Fibroblast of skin of left biceps (primary cell): ENCODE data around the gene GOLGA8B.
A peak's percentile ranks its signal among the peaks of the same experiment; 100 is the strongest.
"Not testable (repeated sequence)": the region's sequence is repeated elsewhere in the genome, so short reads cannot be mapped to it uniquely, and the experiment has no call there.

Source experiments
- DNase-seq, 2 experiments: peaks; one replicate each; pipeline ENCODE4 v3.0.0-alpha.2; 2013; ENCODE audit warnings: low read depth in 2 of 2

Gene GOLGA8B

DNA sequence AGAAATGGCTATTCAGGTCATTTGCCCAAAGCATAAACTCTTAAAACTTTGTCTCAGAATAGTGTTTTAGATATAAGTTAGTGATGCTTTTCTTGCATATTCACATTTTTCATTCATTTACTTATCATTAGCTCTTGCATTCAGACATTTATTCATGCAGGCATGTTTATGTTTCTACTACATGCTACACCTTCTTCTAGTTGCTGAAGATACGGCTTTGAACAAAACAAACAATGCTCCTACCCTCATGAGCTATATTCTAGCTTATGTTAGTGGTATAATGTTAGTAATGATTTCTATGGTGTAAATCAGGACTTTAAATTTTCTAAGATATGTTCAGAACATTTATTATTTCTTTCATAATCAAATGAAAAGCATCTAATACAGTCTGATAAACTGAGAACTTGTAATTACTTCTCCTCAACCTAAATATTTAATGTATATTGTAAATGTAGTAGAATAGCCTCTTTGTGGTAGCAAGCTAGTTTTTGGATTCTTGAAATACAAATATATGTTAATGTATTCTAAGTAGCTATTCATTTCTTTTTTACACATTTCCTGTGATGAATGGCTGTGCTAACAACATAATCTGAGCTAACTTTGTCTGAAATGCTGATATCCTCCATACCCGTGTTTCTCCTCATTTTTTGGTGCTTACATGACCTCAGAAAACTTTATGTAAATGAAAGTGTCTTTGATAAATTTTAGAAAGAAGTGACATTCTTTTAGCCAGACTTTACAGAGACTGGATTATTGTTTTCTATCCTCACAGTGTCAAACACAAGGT is 15.5 kb upstream of the GOLGA8B start:
- DNase-seq = no peak

DNA sequence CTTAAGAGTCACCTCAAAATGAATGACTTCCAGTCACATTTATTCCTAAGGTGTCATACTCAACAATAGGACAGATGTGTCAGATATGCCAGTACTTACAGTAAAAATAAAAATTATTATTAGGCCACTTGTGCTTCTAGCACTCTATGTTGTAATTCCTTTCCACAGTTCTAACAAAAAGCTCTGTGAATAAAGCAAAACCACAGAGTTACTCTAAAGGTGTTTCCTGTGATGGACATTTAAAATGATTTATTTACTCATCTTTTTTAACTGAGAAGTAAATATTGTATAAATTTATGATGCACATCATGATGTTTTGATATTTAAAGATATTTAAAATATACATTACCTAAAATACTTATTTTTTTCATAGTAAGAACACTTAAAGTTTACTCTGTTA is 13.9 kb upstream of the GOLGA8B start:
- no peak for DNase-seq

DNA sequence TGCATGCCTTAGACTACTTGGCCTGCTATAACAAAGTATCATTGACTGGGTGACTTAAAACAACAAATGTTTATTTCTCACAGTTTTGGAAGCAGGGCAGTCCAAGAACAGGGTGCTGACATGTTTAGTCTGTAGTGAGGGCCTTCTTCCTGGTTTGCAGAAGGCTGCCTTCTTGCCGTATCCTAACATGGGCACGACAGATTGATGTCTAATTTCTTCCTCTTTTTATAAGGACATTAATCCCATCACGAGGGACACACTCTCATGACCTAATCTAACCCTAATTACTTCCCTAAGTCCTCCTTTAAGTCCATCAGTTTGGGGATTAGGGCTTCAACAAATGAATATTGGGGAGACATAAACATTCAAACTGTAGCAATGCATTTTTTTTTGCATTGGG is 10.9 kb upstream of the GOLGA8B start:
- DNase-seq = no peak

DNA sequence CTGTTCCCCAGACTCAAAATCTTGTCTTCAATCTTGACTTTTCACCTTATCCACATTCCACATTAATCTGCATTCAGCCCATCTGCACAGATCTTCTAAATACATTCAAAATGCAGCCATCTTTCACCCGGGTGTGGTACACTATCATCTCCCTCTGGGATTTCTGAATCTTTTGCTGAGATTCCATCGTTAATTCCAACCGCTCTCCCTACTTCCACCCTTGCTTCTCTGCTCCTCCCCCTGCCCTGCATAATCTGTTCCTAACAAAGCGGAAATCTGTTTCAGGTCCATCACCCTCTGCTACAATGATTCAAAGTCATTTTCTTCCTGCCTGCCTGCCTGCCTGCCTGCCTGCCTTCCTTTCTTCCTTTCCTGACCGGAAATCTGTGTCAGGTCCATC is 7.9 kb upstream of the GOLGA8B start:
- no peak for DNase-seq

DNA sequence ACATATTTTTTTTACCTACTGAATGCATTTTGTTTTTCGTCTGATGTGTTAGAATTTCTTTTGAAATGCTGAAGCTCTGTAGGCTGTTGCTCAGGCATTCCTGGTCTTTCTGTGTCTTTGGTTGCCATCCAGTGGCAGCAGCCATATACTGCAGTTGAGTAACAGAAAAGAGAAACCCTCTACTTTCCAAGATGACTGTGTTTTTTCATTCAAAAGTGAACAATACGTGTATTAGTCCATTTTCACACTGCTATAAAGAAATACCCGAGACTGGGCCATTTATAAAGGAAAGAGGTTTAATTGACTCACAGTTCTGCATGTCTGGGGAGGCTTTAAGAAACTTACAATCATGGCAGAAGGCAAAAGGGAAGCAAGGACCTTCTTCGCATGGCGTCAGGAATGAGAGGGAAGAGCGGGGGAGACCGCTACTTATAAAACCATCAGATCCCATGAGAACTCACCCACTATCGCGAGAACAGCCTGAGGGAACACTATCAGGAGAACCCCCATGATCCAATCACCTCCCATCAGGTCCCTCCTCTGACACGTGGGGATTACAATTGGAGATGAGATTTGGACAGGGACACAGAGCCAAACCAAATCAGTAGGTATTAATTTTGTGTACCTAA is 4.7 kb upstream of the GOLGA8B start:
- DNase-seq = peak; percentile 53 to 67

DNA sequence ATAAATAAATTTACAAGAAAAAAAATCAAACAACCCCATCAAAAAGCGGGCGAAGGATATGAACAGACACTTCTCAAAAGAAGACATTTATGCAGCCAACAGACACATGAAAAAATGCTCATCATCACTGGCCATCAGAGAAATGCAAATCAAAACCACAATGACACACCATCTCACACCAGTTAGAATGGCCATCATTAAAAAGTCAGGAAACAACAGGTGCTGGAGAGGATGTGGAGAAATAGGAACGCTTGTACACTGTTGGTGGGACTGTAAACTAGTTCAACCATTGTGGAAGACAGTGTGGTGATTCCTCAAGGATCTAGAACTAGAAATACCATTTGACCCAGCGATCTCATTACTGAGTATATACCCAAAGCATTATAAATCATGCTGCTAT is 2.5 kb upstream of the GOLGA8B start:
- DNase-seq = not testable (repeated sequence)

DNA sequence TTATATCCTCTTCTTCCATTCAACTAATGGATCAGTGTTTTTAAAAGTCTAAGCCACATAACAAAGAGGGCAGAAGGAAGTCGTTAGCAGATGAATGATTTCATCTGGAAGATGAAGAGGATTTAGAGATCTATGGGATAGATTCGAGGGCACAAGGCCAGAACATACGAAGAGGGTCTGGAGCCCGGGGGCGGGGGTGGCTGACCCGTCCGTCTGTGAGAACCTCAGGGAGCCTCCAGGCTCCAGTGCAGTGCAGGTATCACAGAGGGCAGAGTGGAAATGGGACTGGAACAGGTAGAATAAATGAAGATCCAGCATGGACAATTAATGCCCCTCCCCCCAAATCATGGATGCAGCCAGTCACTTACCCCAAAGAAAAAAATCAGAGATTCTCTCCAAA is 1.5 kb upstream of the GOLGA8B start:
- no peak for DNase-seq

DNA sequence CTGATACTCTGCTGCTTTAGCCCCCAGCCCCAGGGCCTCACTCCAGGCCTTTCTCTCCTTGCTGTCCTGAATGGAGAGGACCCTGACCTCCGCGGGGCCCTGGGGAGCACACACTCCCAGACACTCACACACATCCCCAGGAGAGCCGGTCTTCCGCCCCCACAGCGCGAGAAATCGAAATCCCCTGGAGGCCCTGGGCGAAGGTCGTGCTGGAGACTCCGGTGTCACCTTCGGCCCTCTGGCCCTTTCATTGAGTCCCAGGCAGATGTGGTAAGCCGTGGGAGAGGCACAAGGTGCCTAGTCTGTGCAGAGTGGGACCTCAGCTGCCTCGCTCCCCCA is 848 bp upstream of the GOLGA8B start:
- DNase-seq = no peak

DNA sequence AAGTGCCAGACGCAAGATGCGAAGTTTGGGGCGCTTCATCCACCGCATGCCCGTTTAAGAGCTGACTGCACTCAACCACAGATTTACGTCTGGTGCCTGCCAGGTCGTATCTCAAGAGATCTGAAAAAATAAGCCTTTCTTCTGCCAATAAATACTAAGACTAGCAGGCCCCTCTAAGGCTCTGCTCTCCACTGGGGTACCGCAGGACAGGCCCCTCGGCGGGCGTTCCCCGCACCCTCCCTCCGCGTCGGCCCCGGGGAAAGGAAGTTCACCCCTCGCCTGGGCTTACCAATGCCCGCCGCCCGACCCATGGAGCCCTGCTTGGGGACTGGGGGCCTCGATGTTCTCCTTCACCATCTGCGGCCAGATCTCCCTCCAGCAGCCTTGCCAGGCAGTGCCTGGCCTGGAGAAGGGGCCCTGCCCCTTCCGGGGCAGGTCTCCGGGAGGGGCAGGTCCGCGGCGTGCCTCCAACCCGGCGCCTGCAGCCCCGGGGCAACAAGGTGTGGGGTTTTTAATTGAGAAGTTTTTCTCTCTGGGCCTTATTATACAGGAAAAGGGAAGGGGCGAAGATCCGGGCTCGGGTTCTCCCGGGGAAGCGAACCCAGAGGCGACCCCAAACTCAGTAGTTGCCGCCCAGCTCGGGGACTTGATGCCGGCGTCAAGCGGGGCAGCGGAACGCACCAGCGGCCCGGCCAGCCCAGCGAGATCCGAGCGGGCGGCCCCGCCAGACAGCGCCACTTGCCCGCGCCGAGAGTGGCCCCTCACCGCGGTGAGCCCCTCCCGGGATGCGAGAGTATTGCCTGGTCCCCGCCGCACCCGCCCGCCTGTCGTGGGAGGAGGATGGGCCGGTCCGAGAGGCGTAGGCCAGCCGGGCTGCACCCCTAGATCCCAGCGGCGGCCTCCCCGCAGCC is 735 bp downstream of the GOLGA8B start:
- DNase-seq = no peak

DNA sequence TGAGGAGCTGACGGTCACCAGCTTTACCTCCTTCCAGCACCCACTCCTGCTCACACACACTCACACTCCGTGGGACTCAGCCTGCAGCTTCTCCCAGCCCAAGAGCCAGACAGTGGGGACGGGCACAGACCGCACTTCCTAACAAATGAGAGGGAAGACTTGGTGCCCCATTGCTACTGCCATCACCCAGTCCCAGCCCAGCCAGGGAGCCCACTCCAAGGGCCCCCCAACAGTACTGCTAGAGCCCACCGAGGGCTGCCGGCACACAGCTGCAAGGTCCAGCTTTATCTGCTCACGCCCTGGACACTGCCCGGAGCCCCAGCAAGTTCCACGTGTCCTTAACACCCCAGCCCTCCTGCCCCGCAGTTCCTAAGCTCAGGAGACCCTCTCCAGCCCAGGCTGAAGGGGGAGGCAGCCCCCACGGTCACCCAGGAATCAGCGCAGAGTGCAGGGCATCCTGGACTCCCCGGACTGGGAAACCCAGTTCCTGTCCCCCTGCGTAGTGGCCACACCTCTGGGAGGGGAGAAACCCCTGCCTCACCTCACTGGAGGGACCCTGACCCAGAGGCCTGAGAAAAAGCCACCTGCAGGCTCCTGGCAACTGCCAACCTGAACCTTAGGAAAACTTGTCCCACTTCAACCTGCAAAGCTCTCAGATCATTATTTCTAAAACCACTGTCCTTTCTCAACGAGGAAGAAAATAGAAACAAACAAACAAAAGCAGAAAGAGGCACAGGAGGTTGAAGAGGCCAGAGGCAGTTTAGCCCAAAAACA is 1.6 kb downstream of the GOLGA8B start:
- DNase-seq = not testable (repeated sequence)

DNA sequence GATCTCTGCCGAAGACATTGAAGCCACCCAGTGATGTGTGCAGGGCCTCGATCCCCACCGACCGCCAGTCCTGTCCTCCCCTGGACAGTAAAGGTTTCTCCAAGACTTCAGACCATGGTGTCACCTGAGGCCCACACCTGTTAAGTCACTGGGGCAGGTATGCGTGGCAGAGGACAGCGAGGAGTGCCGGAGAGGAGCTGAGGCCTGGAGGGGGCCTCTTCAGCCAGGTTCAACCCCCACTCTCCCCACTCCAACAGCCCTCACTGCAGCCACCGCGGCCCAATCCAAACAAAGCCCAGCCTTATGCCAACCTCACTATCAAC is 2.4 kb downstream of the GOLGA8B start:
- DNase-seq = no peak

DNA sequence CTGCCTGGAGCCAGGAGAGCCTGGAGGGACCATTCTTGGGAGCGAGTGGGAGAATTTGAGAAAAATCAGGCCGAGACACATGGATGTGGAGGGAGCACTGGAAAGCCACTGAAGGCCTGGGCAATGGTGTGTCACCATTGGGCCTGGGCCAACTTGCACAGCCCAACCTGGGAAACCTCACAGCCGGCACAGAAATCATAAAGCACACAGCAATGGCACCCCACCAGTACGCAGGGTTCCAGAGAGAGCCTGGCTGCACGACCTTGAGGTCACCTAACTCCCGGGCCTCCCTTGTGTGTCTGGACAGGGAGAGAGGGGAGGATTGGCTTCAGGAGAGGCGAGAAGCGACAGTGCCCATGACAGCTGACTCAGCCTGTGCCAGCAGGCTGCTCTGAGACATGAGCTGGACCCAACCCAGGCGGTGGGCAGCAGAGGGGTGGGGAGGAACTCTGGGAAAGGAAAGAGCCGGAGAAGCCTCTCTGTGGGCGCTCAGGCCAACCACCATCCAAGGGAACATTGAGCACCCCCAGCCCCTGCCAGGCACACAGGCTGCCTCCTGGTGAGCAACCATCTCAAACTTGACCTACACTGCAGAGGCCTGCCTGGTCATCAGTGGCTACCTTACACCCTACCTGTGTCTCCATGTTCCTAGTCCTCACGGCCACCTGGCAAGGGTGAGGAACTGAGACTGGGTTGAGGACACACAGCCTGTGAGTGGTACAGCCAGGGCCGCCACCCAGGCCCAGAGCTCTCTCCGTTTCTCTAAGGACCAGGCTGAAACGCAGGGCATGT is 3.0 kb downstream of the GOLGA8B start:
- not testable (repeated sequence) for DNase-seq

DNA sequence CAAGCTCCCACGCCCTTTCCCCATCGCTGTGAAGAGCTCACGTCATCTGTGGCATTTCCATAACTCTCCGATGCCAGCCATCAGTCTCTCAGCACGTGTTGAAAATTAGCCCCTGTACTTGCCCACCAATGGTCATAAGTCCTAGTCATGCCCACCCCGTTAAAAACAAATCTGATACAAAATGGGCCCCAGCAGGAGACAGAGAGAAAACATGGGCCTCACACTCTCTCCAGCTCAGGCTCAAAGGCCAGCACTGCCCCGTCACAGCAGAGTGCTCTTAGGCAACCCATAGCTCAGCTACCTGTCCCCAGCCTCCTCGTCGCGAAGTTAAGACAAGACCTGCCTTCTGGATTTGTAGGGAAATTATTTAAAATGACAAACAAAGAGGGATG is 5.2 kb downstream of the GOLGA8B start:
- no peak for DNase-seq

DNA sequence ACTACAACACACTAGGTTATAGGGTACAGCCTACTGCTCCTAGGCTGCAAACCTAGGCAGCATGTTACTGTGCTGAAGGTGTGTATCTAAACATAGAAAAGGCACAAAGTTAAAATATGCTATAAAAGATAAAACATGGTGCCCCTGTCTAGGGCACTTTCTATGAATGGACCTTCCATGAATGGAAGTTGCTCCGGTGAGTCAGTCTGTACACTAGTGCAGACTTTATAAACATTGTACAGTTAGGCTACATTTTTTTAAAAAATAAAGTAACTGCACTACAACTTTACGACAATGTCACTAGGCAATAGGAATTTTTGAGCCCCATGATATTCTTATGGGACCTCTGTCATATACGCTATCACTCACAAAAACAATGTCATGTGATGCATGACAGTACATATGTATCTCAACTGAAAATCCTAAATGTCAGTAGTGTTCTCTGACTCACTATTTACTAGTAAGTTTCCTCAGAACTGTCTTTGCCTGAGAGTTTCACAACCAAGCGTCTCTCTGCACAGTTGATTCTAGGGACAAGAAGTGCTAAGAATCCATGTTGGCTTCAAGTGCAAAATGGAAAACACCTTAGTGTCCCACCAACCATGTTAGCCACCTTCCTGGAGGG is 5.7 kb downstream of the GOLGA8B start:
- not testable (repeated sequence) for DNase-seq

DNA sequence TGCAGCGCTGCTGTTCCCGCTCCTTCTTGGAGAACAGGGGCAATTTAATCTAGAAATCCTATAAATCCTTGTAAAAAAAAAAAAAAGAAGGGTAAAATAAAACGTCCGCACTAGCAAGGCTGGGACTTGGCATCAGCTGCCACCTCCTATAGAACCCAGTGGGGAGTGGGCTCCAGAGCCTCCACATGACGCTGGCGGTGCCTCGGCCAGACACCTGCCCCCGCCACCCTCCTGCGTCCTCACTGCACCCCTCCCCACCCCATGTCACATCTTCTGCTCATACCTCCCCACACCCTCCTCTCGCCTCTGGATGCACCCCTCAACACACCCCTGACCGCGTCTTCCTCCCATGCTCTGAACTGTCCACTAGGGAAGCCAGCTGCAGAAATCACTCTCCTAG is 8.4 kb downstream of the GOLGA8B start:
- DNase-seq = not testable (repeated sequence)

DNA sequence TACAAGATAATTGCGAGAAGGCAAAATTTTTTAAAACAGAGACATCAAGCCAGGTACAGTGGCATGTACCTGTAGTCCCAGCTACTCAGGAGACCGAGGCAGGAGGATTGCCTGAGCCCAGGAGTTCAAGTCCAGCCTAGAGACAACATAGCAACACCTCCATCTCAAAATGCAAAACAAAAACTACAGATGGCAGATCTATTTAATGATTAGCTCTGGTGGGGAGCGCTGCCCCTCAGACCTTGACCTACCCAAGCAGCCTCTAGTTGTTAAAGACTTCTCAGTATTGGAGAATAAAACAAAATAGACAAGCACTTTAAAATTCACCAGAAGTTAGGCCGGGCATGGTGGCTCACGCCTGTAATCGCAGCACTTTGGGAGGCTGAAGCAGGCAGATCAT is 10.5 kb downstream of the GOLGA8B start:
- DNase-seq = not testable (repeated sequence)

DNA sequence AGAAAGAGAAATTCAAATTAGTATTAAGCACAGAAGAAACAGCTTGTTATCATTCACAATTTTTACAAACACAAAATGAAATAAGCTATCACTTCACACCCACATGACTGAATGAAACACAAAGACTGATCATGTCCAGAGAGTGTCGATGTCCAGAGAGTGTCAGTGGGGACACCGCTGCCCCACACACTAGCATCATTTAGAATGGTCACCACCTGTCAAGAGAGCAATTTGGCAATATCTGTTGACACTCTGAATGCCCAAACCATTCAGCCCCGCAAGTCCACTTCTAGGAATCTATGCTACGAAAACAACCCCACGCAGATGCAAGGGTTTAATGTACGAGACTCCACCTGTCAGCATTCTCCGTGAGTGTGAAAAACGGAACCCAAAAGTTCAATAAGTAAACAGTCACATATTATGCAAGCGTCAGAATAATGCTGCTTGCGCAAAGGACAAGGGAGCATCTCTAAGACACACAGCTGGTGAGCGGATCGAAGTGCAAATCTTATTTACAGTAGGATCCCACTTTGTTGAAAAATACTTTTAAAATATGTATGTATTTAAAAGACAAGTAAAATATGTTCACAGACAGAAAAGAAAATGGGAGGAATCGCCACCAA is 11.3 kb downstream of the GOLGA8B start:
- DNase-seq = not testable (repeated sequence)

DNA sequence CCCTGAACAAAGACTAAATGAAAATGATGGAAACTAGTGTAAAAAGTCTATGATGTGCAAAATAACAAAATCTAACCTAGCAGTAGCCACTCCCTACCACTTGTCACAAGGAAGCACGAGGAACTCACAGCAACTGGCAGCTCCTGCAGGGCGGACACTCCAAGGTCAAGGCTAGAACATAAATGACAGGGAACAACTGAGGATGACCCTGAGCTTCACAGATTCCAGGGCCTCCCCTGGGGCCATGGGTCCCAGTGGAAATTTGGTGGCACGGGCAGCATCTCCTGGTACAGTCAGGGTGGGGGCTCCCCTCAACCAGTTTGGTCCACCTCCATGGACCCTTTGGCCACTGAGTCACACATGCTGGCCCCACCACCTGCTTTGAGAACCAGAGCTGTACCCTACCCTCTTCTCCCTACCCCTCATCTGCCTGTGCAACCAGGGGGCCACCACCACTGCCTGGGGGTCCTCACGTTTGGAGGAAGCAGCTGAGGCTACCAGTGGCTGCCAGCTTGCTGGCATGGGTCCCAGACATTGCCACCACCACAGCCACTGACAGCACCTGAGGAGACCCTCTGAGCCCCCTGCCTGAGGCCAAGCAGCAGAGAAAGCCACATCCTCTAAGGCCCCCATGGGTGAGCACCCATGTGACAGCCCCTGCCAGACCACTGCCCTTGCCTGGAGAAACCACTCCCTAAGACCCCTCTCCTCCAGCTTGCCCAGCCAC is 13.6 kb downstream of the GOLGA8B start:
- DNase-seq = not testable (repeated sequence)

DNA sequence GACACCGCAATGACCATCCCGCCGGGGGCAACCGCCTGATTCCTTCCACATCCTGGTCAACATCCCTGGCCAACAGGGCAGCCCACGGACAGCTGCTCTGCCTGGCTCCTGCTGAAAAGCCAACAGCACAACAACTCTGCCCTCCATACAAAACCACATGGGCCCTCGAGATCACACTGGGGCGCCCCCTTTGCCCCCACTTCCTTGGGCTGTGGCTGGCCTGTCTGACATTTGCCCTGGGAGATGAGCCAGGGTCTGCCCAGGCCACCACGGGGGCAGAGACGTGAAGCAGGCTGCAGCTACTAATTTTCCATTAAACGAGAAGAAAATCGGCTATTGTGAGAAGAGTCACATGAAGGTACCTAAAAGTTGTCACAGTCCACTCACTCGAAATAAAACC is 16.3 kb downstream of the GOLGA8B start:
- DNase-seq = not testable (repeated sequence)

DNA sequence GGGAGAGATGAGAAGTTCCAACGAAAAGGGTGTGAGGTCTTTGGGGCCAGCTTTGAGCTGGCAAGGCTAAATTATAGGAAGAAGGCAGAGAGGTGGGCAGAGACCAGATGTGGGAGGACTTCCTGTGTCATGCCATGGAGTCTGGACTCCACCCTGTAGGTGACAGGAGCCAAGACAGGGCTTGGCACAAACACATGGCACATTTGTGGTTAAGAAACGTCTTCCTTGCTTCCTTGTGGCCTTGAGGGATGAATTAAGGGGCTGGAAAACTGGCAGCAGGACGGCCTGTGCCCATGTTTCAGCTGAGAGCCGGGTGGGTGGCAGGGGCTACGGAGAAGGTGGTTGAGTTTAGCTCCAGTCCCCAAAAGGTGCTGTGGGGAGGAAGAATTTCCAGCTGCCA is 18.7 kb downstream of the GOLGA8B start:
- not testable (repeated sequence) for DNase-seq
